GM19397 (cell line): ENCODE measurements around the gene UNC5A.

Source experiments
- ATAC-seq: cut with Tn5 transposase; IDR thresholded peaks from one replicate; pipeline ENCODE4 v1.9.1; 2021; ENCODE audit warnings: mild to moderate bottlenecking, moderate library complexity; ENCODE audit not compliant: unreplicated experiment

The UNC5A gene

DNA sequence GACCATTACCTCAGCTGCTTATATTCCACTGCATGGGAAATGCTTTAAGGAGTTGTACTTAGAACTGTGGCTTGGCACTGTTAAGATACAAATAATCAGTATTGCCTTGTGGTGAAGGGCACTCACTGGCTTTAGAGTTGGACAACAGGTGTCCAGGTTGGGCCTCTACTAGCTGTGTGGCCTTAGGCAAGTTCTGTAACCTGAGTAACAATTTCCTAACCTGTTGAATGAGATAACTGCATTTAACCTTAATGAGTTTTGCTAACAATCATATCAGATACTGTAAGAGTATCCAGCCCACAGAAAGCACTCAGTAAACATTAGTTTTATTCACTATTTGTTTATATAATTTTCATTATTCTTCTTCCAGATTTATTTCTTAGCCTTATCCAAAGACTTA lies 106.0 kb downstream of the UNC5A start:
- no peak for ATAC-seq

DNA sequence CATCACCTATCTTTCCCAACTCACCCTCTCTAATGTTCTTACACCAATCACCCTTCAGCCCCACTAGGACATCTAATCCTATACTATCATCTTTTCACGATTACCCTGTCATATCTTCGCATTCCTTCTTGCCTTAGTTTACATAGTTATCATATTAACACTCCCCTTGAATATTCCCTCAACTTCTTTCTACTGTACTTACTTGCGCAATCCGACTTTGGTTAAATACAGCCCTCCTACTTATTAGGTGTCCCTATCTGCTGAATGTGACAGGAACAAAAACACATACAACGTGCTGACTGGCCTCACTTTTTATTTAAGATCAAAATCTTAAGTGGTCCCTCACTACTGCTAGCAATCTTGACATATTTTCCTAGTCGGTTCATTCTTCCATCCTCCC lies 108.3 kb downstream of the UNC5A start:
- ATAC-seq, result no peak

DNA sequence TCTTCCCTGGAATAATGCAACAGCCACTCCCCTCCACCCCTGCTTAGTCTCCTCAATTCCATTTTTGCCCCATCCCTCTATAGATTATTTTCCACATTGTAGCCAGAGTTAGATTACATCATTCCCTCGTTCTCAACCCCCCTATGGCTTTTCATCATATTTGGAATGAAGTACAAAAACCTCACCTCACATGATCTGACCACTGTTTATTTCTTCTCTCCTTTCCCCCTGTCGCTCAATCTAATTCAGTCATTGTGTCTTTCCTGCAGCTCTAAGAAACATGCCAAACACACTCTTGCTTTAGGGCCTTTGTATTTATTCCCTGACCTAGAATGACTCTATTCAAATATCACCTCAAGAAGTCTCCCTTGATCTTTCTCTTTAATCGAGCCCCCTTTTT lies 111.4 kb downstream of the UNC5A start:
- ATAC-seq, result no peak

DNA sequence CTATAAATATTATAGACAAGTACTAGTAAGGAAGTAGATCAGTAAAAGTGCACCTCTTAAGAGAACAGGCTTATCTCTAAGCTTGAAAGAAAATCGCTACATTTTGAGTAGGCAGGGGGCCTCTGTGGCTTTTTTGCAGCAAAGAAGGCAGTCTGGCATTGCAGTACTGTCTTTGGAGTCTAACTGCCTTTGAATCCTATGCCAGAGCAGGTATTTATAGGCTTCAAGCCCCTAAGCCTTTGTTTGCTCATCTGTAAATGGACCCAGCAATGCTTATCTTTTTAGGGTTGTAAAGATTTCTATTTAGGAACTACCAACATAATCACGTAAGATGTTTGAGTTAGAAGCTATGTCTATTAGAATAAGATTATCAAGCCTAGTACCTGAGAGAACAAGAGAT lies 112.5 kb downstream of the UNC5A start:
- no peak for ATAC-seq

DNA sequence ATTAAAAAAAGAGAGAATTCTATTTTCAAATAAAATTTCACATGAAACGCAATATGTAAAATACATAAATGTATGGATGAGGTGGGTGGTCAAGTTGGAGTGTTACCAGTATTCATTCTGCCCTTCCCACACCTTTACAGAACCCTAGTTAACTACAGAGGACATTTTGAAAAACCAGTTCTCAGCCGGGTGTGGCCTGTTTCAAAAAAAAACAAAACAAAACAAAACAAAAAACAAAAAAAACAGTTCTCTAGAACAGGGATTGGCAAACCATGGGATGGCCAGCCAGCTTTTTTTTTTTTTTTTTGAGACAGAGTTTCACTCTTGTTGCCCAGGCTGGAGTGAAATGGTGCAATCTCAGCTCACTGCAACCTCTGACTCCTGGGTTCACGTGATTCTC lies 117.2 kb downstream of the UNC5A start:
- ATAC-seq, result no peak

DNA sequence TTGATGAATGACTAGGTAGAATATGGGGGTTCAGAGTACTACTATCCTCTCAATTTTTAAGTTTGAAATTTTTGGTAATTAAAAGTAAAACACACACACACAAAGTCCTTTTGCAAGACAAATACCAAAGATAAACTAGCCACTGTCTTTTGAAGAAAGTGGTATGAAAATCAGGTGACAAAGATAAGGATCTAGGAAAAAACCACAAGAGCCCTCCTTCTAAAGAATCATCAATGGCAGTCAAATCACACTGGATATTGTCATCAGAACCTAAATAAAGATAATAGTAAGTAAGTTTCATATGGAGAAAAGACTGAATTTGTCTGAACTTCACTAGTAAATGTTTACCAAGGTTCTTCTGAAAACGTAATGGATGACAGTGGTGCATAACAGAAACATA lies 119.3 kb downstream of the UNC5A start:
- ATAC-seq, result no peak
